Loucy (cell line): Measurements from ENCODE around the gene SELENBP1.

Experiments
- H2AFZ ChIP-seq: fragments of 200-600 bp; sonication (generic); 2 replicates; pipeline ENCODE4 v1.6.0; 2016; ENCODE audit warnings: antibody characterized with exemption, mild to moderate bottlenecking, low read length, moderate library complexity
- H3F3A ChIP-seq: fragments of 200-600 bp; 2 replicates; pipeline ENCODE4 v1.6.0; 2016; ENCODE audit warnings: antibody characterized with exemption, low read depth, mild to moderate bottlenecking
- H3K27me3 ChIP-seq: fragments of 200-600 bp; sonication (generic); 2 replicates; pipeline ENCODE4 v1.6.1; 2014; ENCODE audit warnings: low read length, mild to moderate bottlenecking; ENCODE audit not compliant: insufficient read depth, poor library complexity, severe bottlenecking
- H3K36me3 ChIP-seq: fragments of 200-600 bp; sonication (generic); 2 replicates; pipeline ENCODE4 v1.6.1; 2016; ENCODE audit warnings: low read length; ENCODE audit not compliant: insufficient read depth
- H3K4me1 ChIP-seq: fragments of 200-600 bp; sonication (generic); 2 replicates; pipeline ENCODE4 v1.5.1; 2014; ENCODE audit warnings: low read length, mild to moderate bottlenecking; ENCODE audit not compliant: insufficient read depth, poor library complexity, severe bottlenecking
- H3K4me2 ChIP-seq: fragments of 200-600 bp; sonication (generic); 2 replicates; pipeline ENCODE4 v1.6.0; 2014; ENCODE audit warnings: antibody characterized with exemption, low read length, low read depth, mild to moderate bottlenecking; ENCODE audit not compliant: poor library complexity, severe bottlenecking
- H3K4me3 ChIP-seq: fragments of 200-600 bp; sonication (generic); 2 replicates; pipeline ENCODE4 v1.5.1; 2014; ENCODE audit warnings: low read length, mild to moderate bottlenecking, mixed read lengths; ENCODE audit not compliant: poor library complexity, severe bottlenecking
- H3K79me2 ChIP-seq: fragments of 200-600 bp; sonication (generic); 2 replicates; pipeline ENCODE4 v1.6.1; 2014; ENCODE audit warnings: low read length; ENCODE audit not compliant: insufficient read depth
- H3K9ac ChIP-seq: fragments of 200-600 bp; sonication (generic); 2 replicates; pipeline ENCODE4 v1.6.0; 2014; ENCODE audit warnings: mild to moderate bottlenecking, low read depth, low read length, moderate library complexity; ENCODE audit not compliant: poor library complexity, severe bottlenecking
- H3K9me2 ChIP-seq: fragments of 200-600 bp; sonication (generic); replicated peaks from 2 replicates; pipeline ENCODE4 v1.6.1; 2016; ENCODE audit warnings: low read depth, low read length, mixed read lengths
- H3K9me3 ChIP-seq: fragments of 200-600 bp; sonication (generic); 2 replicates; pipeline ENCODE4 v1.6.1; 2014; ENCODE audit warnings: mild to moderate bottlenecking, antibody characterized with exemption, low read length, low read depth; ENCODE audit not compliant: insufficient read depth
- H4K20me1 ChIP-seq: fragments of 200-600 bp; sonication (generic); 2 replicates; pipeline ENCODE4 v1.6.0; 2014; ENCODE audit warnings: antibody characterized with exemption, low read length, mild to moderate bottlenecking; ENCODE audit not compliant: insufficient read depth, poor library complexity, severe bottlenecking
- CTCF ChIP-seq: fragments of 200-600 bp; sonication (generic); conservative IDR thresholded peaks from 2 replicates; pipeline ENCODE4 v1.5.1; 2014; ENCODE audit warnings: mild to moderate bottlenecking, antibody characterized with exemption, low read length
- EZH2phosphoT487 ChIP-seq: fragments of 200-600 bp; IDR thresholded peaks from 2 replicates; pipeline ENCODE4 v1.6.1; 2018; ENCODE audit warnings: antibody characterized with exemption, mild to moderate bottlenecking, moderate library complexity, borderline replicate concordance

Gene SELENBP1

GRCh38 chr1:151416231-151416630, 43.7 kb upstream of the SELENBP1 start:
- Histone ChIP-seq H3K9me3 (no peaks in the 10 kb centered on the region), H3K9ac (no peak overlapping the region), H3K79me2 (no peaks in the 10 kb centered on the region), H3K9me2 (no peaks in the 10 kb centered on the region), H3K4me1 (no peaks in the 10 kb centered on the region), H3K27me3 (no peaks in the 10 kb centered on the region), H3K4me3 (no peak overlapping the region), H3K4me2 (no peak overlapping the region), H3F3A (no peaks in the 10 kb centered on the region), H3K36me3 (peaks cover 76% of the 10 kb centered on the region; the same call in 1 of the 2 replicates), H4K20me1 (no peaks in the 10 kb centered on the region), H2AFZ (no peak overlapping the region)
- TF ChIP-seq CTCF, result no peak
- no peak for TF ChIP-seq EZH2phosphoT487

GRCh38 chr1:151411884-151412283, 39.4 kb upstream of the SELENBP1 start:
- Histone ChIP-seq H4K20me1 (no peaks in the 10 kb centered on the region), H3K9ac (no peak overlapping the region), H2AFZ (no peak overlapping the region), H3K4me1 (no peaks in the 10 kb centered on the region), H3K9me2 (no peaks in the 10 kb centered on the region), H3K4me2 (no peak overlapping the region), H3K4me3 (no peak overlapping the region), H3K9me3 (no peaks in the 10 kb centered on the region), H3K27me3 (no peaks in the 10 kb centered on the region), H3K79me2 (no peaks in the 10 kb centered on the region), H3F3A (no peaks in the 10 kb centered on the region), H3K36me3 (peaks cover 85% of the 10 kb centered on the region)
- no peak for TF ChIP-seq CTCF
- no peak for TF ChIP-seq EZH2phosphoT487

GRCh38 chr1:151408891-151409290, 36.4 kb upstream of the SELENBP1 start:
- TF ChIP-seq CTCF, result no peak
- TF ChIP-seq EZH2phosphoT487, result no peak
- Histone ChIP-seq H3K9me2 (no peaks in the 10 kb centered on the region), H3K36me3 (peaks cover 93% of the 10 kb centered on the region), H4K20me1 (no peaks in the 10 kb centered on the region), H3K4me3 (no peak overlapping the region), H3K27me3 (no peaks in the 10 kb centered on the region), H3K9ac (no peak overlapping the region), H2AFZ (no peak overlapping the region), H3K4me2 (no peak overlapping the region), H3K79me2 (no peaks in the 10 kb centered on the region), H3K4me1 (no peaks in the 10 kb centered on the region), H3K9me3 (no peaks in the 10 kb centered on the region), H3F3A (peaks cover under 1% of the 10 kb centered on the region; the same call in 1 of the 2 replicates)
